Common myeloid progenitor, CD34-positive (primary cell): ENCODE measurements around the gene SCN4B.
"Not testable (repeated sequence)": the region's sequence is repeated elsewhere in the genome, so short reads cannot be mapped to it uniquely, and the experiment has no call there.

Experiments
- CTCF ChIA-PET: fragments of 350-600 bp; sonication (Branson Sonifier 250); formaldehyde crosslinking; loops from one replicate; lab custom pipeline; 2021; ENCODE audit warnings: antibody characterized with exemption; lab: Charles Lee
- POLR2A ChIA-PET: fragments of 350-600 bp; sonication (Branson Sonifier 250); formaldehyde crosslinking; loops from one replicate; lab custom pipeline; 2021; ENCODE audit warnings: antibody characterized with exemption; lab: Charles Lee
- DNase-seq, 3 donors: peaks; one replicate each; pipeline versions ENCODE4 v3.0.0 to v3.0.0-alpha.2; 2013
- H3K27ac ChIP-seq, 2 experiments: 1 replicate in 1 of 2; 2 replicates in 1 of 2; pipeline ENCODE4 v1.7.0; 2013; ENCODE audit warnings: inconsistent platforms in 2 of 2, low read length in 2 of 2, mild to moderate bottlenecking in 2 of 2, low read depth in 1 of 2, moderate library complexity in 1 of 2; ENCODE audit not compliant: severe bottlenecking in 2 of 2, insufficient read depth in 1 of 2, poor library complexity in 1 of 2
- H3K27me3 ChIP-seq, 5 experiments: replicated peaks in 2 of 5; 1 replicate in 3 of 5; 2 replicates in 2 of 5; pipeline versions ENCODE4 v1.6.1 to v1.7.0; 2013; ENCODE audit warnings: low read length in 4 of 5, mild to moderate bottlenecking in 2 of 5, moderate library complexity in 2 of 5, inconsistent platforms in 1 of 5; ENCODE audit not compliant: insufficient read depth in 5 of 5, control insufficient read depth in 4 of 5
- H3K36me3 ChIP-seq, 4 experiments: 1 replicate in 2 of 4; 2 replicates in 2 of 4; pipeline versions ENCODE4 v1.6.1 to v1.7.0; 2013; ENCODE audit warnings: low read length in 3 of 4, control low read depth in 1 of 4, mild to moderate bottlenecking in 1 of 4; ENCODE audit not compliant: control insufficient read depth in 4 of 4, insufficient read depth in 4 of 4
- H3K4me1 ChIP-seq, 4 experiments: 1 replicate in 3 of 4; 2 replicates in 1 of 4; pipeline versions ENCODE4 v1.6.1 to v1.7.1; 2013; ENCODE audit warnings: low read length in 3 of 4, mild to moderate bottlenecking in 3 of 4, control low read depth in 1 of 4, inconsistent platforms in 1 of 4, moderate library complexity in 1 of 4; ENCODE audit not compliant: control insufficient read depth in 4 of 4, insufficient read depth in 4 of 4; ENCODE audit errors: control extremely low read depth in 1 of 4
- H3K4me3 ChIP-seq, 7 experiments: 1 replicate in 4 of 7; 2 replicates in 3 of 7; pipeline versions ENCODE4 v1.5.1 to v1.7.0; 2013; ENCODE audit warnings: mild to moderate bottlenecking in 7 of 7, low read length in 6 of 7, moderate library complexity in 6 of 7, inconsistent platforms in 2 of 7, low read depth in 2 of 7, control low read depth in 1 of 7; ENCODE audit not compliant: insufficient read depth in 4 of 7, control insufficient read depth in 1 of 7; ENCODE audit errors: extremely low read depth in 1 of 7
- H3K9me3 ChIP-seq, 5 experiments: 1 replicate in 4 of 5; 2 replicates in 1 of 5; pipeline versions ENCODE4 v1.6.1 to v1.7.1; 2013; ENCODE audit warnings: low read length in 4 of 5, mild to moderate bottlenecking in 2 of 5, inconsistent platforms in 1 of 5, low read depth in 1 of 5, moderate library complexity in 1 of 5; ENCODE audit not compliant: control insufficient read depth in 4 of 5, insufficient read depth in 2 of 5; ENCODE audit errors: control extremely low read depth in 1 of 5
- WGBS: methylation state at CpG from one replicate; pipeline ENCODE4 v1.1.5; 2013; ENCODE audit not compliant: insufficient coverage; 5-methylcytosine and 5-hydroxymethylcytosine counted together

Gene SCN4B

GRCh38 chr11:118194835-118195627 is 42.4 kb upstream of the SCN4B start:
- Histone ChIP-seq H3K4me3 (no peak overlapping the region), H3K27ac (no peak overlapping the region), H3K4me1 (peaks cover 0 to 5% (median 3%) of the 10 kb centered on the region in 4 experiments), H3K9me3 (peaks cover 0 to 3% (median 0%) of the 10 kb centered on the region in 5 experiments), H3K27me3 (no peaks in the 10 kb centered on the region), H3K36me3 (peaks cover 0 to 43% (median 19%) of the 10 kb centered on the region in 4 experiments)
- no peak for DNase-seq
- WGBS = 99% methylated on average over 10 of the region's 10 CpGs
- CTCF ChIA-PET = interaction anchor here (1.0 to 3.2 kb wide), 7 partner anchors 13 to 158 kb away, joined by 3 to 12 read pairs (median 4); no protein-coding TSS in a partner anchor
- POLR2A ChIA-PET = no interaction called here

- Histone ChIP-seq H3K36me3 (peaks cover 0 to 40% (median 19%) of the 10 kb centered on the region in 4 experiments), H3K9me3 (peaks cover 0 to 3% (median 0%) of the 10 kb centered on the region in 5 experiments), H3K4me3 (no peak overlapping the region), H3K27me3 (no peaks in the 10 kb centered on the region), H3K4me1 (peaks cover 0 to 5% (median 3%) of the 10 kb centered on the region in 4 experiments), H3K27ac (no peak overlapping the region)
- 100% methylated on average over 3 of the region's 6 CpGs for WGBS
- no peak for DNase-seq
- POLR2A ChIA-PET = no interaction called here
- CTCF ChIA-PET = interaction anchor here (0.6 to 3.2 kb wide), 3 partner anchors 12 to 101 kb away, joined by 3 to 12 read pairs (median 4); no protein-coding TSS in a partner anchor
Observed at GRCh38 chr11:118193910-118194566, 41.4 kb upstream of the SCN4B start.

- H3K4me3 ChIP-seq, POLR2A ChIA-PET, H3K4me1 ChIP-seq, H3K27me3 ChIP-seq, DNase-seq, H3K27ac ChIP-seq, H3K9me3 ChIP-seq: not testable (repeated sequence)
- 100% methylated on average over 3 of the region's 5 CpGs for WGBS
- CTCF ChIA-PET = interaction anchor here (3.2 kb wide), 1 partner anchor 11 kb away, joined by 12 read pairs; no protein-coding TSS in a partner anchor
- H3K36me3 ChIP-seq = peaks cover 0 to 37% (median 19%) of the 10 kb centered on the region in 4 experiments
Observed at GRCh38 chr11:118192817-118193216, 40.2 kb upstream of the SCN4B start.

GRCh38 chr11:118190942-118191506 is 38.4 kb upstream of the SCN4B start:
- CTCF ChIA-PET, DNase-seq, H3K9me3 ChIP-seq, H3K27ac ChIP-seq, POLR2A ChIA-PET, H3K4me3 ChIP-seq, H3K27me3 ChIP-seq: not testable (repeated sequence)
- peaks cover 0 to 25% (median 11%) of the 10 kb centered on the region in 4 experiments for H3K36me3 ChIP-seq
- peaks cover 0 to 17% (median 6%) of the 10 kb centered on the region in 4 experiments for H3K4me1 ChIP-seq
- WGBS = 50% methylated on average over 2 of the region's 2 CpGs

- 47% methylated on average over 3 of the region's 6 CpGs for whole genome bisulfite sequencing
- CTCF ChIA-PET = interaction anchor here (0.9 to 2.7 kb wide), 7 partner anchors 12 to 103 kb away, joined by 3 to 20 read pairs (median 5); no protein-coding TSS in a partner anchor
- no peaks in the 10 kb centered on the region for H3K9me3 ChIP-seq
- no peak overlapping the region for H3K4me3 ChIP-seq
- no peak overlapping the region for H3K27ac ChIP-seq
- POLR2A ChIA-PET = interaction anchor here (0.6 kb wide), 1 partner anchor 252 kb away, joined by 3 read pairs; no protein-coding TSS in a partner anchor
- H3K36me3 ChIP-seq = no peaks in the 10 kb centered on the region
- peak in 2 of 3 donors; percentile 27 to 30 for DNase-seq
- no peaks in the 10 kb centered on the region for H3K27me3 ChIP-seq
- peaks cover 2 to 31% (median 6%) of the 10 kb centered on the region in 4 experiments for H3K4me1 ChIP-seq
Observed at GRCh38 chr11:118186346-118187107, 33.9 kb upstream of the SCN4B start.

- Histone ChIP-seq H3K27me3 (no peaks in the 10 kb centered on the region), H3K4me3 (no peak overlapping the region), H3K9me3 (no peaks in the 10 kb centered on the region), H3K27ac (no peak overlapping the region), H3K36me3 (no peaks in the 10 kb centered on the region), H3K4me1 (peaks cover 2 to 40% (median 12%) of the 10 kb centered on the region in 4 experiments)
- DNase-seq = no peak
- WGBS = 96% methylated on average over 4 of the region's 12 CpGs
- CTCF ChIA-PET = interaction anchor here (0.7 to 2.7 kb wide), 6 partner anchors 9 to 105 kb away, joined by 3 to 20 read pairs (median 4); no protein-coding TSS in a partner anchor
- POLR2A ChIA-PET = no interaction called here
Observed at GRCh38 chr11:118184784-118185579, 32.4 kb upstream of the SCN4B start.
